IMR-90 (cell line): Measurements from ENCODE around the gene TRAPPC10. TPM values are rescaled to one million over a fixed set of nuclear protein-coding genes. Genes with fewer than 3 reads are reported as not detected.

ENCODE experiments used
- ATAC-seq: fragments of 200-7000 bp; cut with Tn5 transposase; 2 replicates; pipeline ENCODE4 v1.9.1; 2020; ENCODE audit warnings: low read depth, mild to moderate bottlenecking, moderate library complexity
- BruUV-seq: library from RNA; stranded (reverse); fragments of 400-500 nt; replicated peaks from 2 replicates; lab custom pipeline; 2021; lab: Mats Ljungman, UMichigan
- CTCF ChIA-PET: fragments of 300-600 bp; formaldehyde crosslinking; extraction: SDS; loops from one replicate; lab custom pipeline; 2021; ENCODE audit warnings: antibody characterized with exemption; lab: Yijun Ruan, JAX
- POLR2A ChIA-PET: fragments of 300-600 bp; sonication (Branson Sonifier 250); formaldehyde crosslinking; loops from one replicate; lab custom pipeline; 2022; ENCODE audit warnings: antibody characterized with exemption; ENCODE audit not compliant: unreplicated experiment; lab: Charles Lee
- DNase-seq: peaks from one replicate; pipeline ENCODE4 v3.0.0; 2013
- H2AFZ ChIP-seq: replicated peaks from 2 replicates; pipeline ENCODE3; 2013; ENCODE audit warnings: low read length, mild to moderate bottlenecking; ENCODE audit not compliant: poor library complexity
- H2AK5ac ChIP-seq: 2 replicates; pipeline ENCODE4 v1.6.1; 2013; ENCODE audit warnings: low read depth, low read length, inconsistent platforms
- H2AK9ac ChIP-seq: replicated peaks from 2 replicates; pipeline ENCODE3; 2013; ENCODE audit warnings: mild to moderate bottlenecking, low read depth, low read length, moderate library complexity; ENCODE audit not compliant: poor library complexity
- H2BK120ac ChIP-seq: 2 replicates; pipeline ENCODE4 v1.6.1; 2013; ENCODE audit warnings: low read depth, low read length, inconsistent platforms
- H2BK15ac ChIP-seq: 3 replicates; pipeline ENCODE4 v1.6.1; 2013; ENCODE audit warnings: low read depth, low read length, inconsistent platforms
- H2BK20ac ChIP-seq: 2 replicates; pipeline ENCODE4 v1.6.1; 2013; ENCODE audit warnings: low read depth, mild to moderate bottlenecking, inconsistent platforms, low read length, moderate library complexity
- H2BK5ac ChIP-seq: 2 replicates; pipeline ENCODE4 v1.6.1; 2013; ENCODE audit warnings: mild to moderate bottlenecking, low read depth, low read length, inconsistent platforms; ENCODE audit not compliant: poor library complexity, severe bottlenecking
- H3K14ac ChIP-seq: replicated peaks from 2 replicates; pipeline ENCODE4 v1.6.1; 2013; ENCODE audit warnings: low read depth, low read length, inconsistent platforms
- H3K18ac ChIP-seq: 2 replicates; pipeline ENCODE4 v1.6.1; 2013; ENCODE audit warnings: low read depth, low read length, control low read depth
- H3K23ac ChIP-seq: 2 replicates; pipeline ENCODE4 v1.6.1; 2013; ENCODE audit warnings: low read depth, low read length, inconsistent platforms
- H3K27ac ChIP-seq: 2 replicates; pipeline ENCODE4 v1.5.1; 2013; ENCODE audit warnings: mild to moderate bottlenecking, control low read depth, low read length; ENCODE audit not compliant: insufficient read depth
- H3K27me3 ChIP-seq: 2 replicates; pipeline ENCODE4 v1.6.1; 2013; ENCODE audit warnings: low read length; ENCODE audit not compliant: control insufficient read depth, insufficient read depth
- H3K36me3 ChIP-seq: 2 replicates; pipeline ENCODE4 v1.6.1; 2013; ENCODE audit warnings: low read length, mixed read lengths; ENCODE audit not compliant: control insufficient read depth, insufficient read depth
- H3K4ac ChIP-seq: 2 replicates; pipeline ENCODE4 v1.6.1; 2013; ENCODE audit warnings: low read depth, low read length, inconsistent platforms
- H3K4me1 ChIP-seq: 2 replicates; pipeline ENCODE4 v1.6.1; 2013; ENCODE audit warnings: low read length, mixed read lengths; ENCODE audit not compliant: control insufficient read depth, insufficient read depth
- H3K4me2 ChIP-seq: 2 replicates; pipeline ENCODE4 v1.6.1; 2013; ENCODE audit warnings: low read depth, mild to moderate bottlenecking, control low read depth, low read length, moderate library complexity
- H3K4me3 ChIP-seq: 2 replicates; pipeline ENCODE4 v1.5.1; 2013; ENCODE audit warnings: low read depth, mild to moderate bottlenecking, control low read depth, low read length, moderate library complexity; ENCODE audit not compliant: insufficient read depth
- H3K56ac ChIP-seq: 2 replicates; pipeline ENCODE4 v1.6.1; 2013; ENCODE audit warnings: low read length, inconsistent platforms; ENCODE audit not compliant: insufficient read depth; ENCODE audit errors: extremely low read depth
- H3K79me1 ChIP-seq, 2 experiments: 2 replicates each; pipeline ENCODE4 v1.6.1; 2013; ENCODE audit warnings: low read length in 2 of 2, inconsistent platforms in 1 of 2, low read depth in 1 of 2
- H3K9ac ChIP-seq: 2 replicates; pipeline ENCODE4 v1.6.1; 2013; ENCODE audit warnings: low read depth, low read length, control low read depth
- H3K9me1 ChIP-seq: 2 replicates; pipeline ENCODE4 v1.6.1; 2013; ENCODE audit warnings: low read length, inconsistent platforms; ENCODE audit not compliant: insufficient read depth
- H3K9me3 ChIP-seq: 2 replicates; pipeline ENCODE4 v1.6.1; 2013; ENCODE audit warnings: low read length; ENCODE audit not compliant: control insufficient read depth, insufficient read depth
- H4K20me1 ChIP-seq: 2 replicates; pipeline ENCODE4 v1.6.1; 2013; ENCODE audit warnings: low read length, inconsistent platforms; ENCODE audit not compliant: insufficient read depth
- H4K5ac ChIP-seq: 2 replicates; pipeline ENCODE4 v1.6.1; 2013; ENCODE audit warnings: mild to moderate bottlenecking, low read depth, low read length, control low read depth
- H4K8ac ChIP-seq, 2 experiments: 2 replicates each; pipeline ENCODE4 v1.6.1; 2013; ENCODE audit warnings: low read depth in 2 of 2, low read length in 2 of 2, control low read depth in 1 of 2, inconsistent platforms in 1 of 2
- H4K91ac ChIP-seq: 2 replicates; pipeline ENCODE4 v1.6.1; 2013; ENCODE audit warnings: low read depth, low read length, inconsistent platforms; ENCODE audit not compliant: insufficient read depth
- NFE2L2 ChIP-seq: fragments of 150-350 bp; IDR thresholded peaks from 2 replicates; pipeline ENCODE4 v1.6.1; 2016; ENCODE audit warnings: low read depth, mild to moderate bottlenecking, low read length
- RAD21 ChIP-seq: IDR thresholded peaks from 2 replicates; pipeline ENCODE4 v1.6.1; 2012; ENCODE audit warnings: low read length, improper control_type of control experiment
- WGBS, 2 experiments: methylation state at CpG; one replicate each; pipeline versions ENCODE4 v1.1.5 to v1.1.7; 2013; ENCODE audit warnings: missing lambda C conversion rate in 2 of 2; ENCODE audit not compliant: insufficient read length in 1 of 2; ENCODE audit errors: extremely low coverage in 2 of 2; 5-methylcytosine and 5-hydroxymethylcytosine counted together
- dilution Hi-C: fragments of 300-500 bp; cut with HindIII; formaldehyde crosslinking; loops from one replicate; pipeline ENCODE4 v1.14.3; 2018; ENCODE audit warnings: low sequenced_read_pairs; ENCODE audit not compliant: unreplicated experiment
- in situ Hi-C: fragments of 300-500 bp; cut with MboI; formaldehyde crosslinking; loops from 3 replicates; pipeline ENCODE4 v1.14.3; 2019; ENCODE audit warnings: low sequenced_read_pairs, inconsistent platforms, mixed read lengths
- intact Hi-C: fragments of 100-400 bp; cut with micrococcal nuclease; formaldehyde crosslinking; loops from 2 replicates; pipeline ENCODE4 v1.10.0; 2022
- polyA plus RNA-seq, 3 experiments: library from polyadenylated mRNA; depleted of rRNA; stranded (reverse); fragments of >200 nt; gene quantifications; 2 replicates each; pipeline ENCODE4 v1.2.3, GENCODE V29; 2012; ENCODE audit warnings: low replicate concordance in 1 of 3
- total RNA-seq: library from RNA; depleted of rRNA; stranded (reverse); fragments of >200 nt; gene quantifications from 2 replicates; pipeline ENCODE4 v1.2.3, GENCODE V29; 2012

TRAPPC10 gene
- total and polyA plus RNA-seq, 2 of the 4 experiments (the other 2 are of a cell fraction): 17.8 to 18.1 TPM

GRCh38 chr21:43989401-43989800 is 22.7 kb upstream of the TRAPPC10 start:
- Histone ChIP-seq H2AK5ac (no peak overlapping the region), H3K18ac (no peak overlapping the region), H3K36me3 (no peaks in the 10 kb centered on the region), H2AFZ (no peak overlapping the region), H2BK5ac (no peak overlapping the region), H3K14ac (no peak overlapping the region), H3K79me1 (no peaks in the 10 kb centered on the region), H4K91ac (no peak overlapping the region), H3K4ac (no peak overlapping the region), H3K4me3 (no peak overlapping the region), H2BK120ac (no peak overlapping the region), H4K8ac (no peak overlapping the region), H2AK9ac (no peak overlapping the region), H3K56ac (no peak overlapping the region), H4K5ac (no peak overlapping the region), H3K27ac (no peak overlapping the region), H3K9me3 (no peaks in the 10 kb centered on the region), H2BK15ac (no peak overlapping the region), H3K9ac (no peak overlapping the region), H3K9me1 (peaks cover 3% of the 10 kb centered on the region; the same call in 1 of the 2 replicates), H4K20me1 (no peaks in the 10 kb centered on the region), H3K4me2 (no peak overlapping the region), H3K4me1 (no peaks in the 10 kb centered on the region; the same call in 1 of the 2 replicates), H3K27me3 (peaks cover 4% of the 10 kb centered on the region; the same call in 1 of the 2 replicates), H2BK20ac (no peak overlapping the region), H3K23ac (no peak overlapping the region)
- ChIA-PET POLR2A (no interaction called here), CTCF (no interaction called here)
- no TSS peak for BruUV-seq
- TF ChIP-seq RAD21 (no peak), NFE2L2 (no peak)
- dilution Hi-C loops (no loop called here), in situ Hi-C loops (no loop called here), intact Hi-C loops (no loop called here)
- WGBS, 2 experiments: no CpG with 5 or more reads among the region's 7 CpGs
- ATAC-seq (no peak), DNase-seq (no peak)
